Measurements from ENCODE around the gene ZNF837. TPM values are rescaled to one million over a fixed set of nuclear protein-coding genes. Genes with fewer than 3 reads are reported as not detected.
"Not testable (repeated sequence)": the region's sequence is repeated elsewhere in the genome, so short reads cannot be mapped to it uniquely, and the experiment has no call there.

Gene ZNF837
- total RNA-seq, 1 donor from 2014 or later, result 3.6 TPM

- DNase-seq (ENCODE audit: low spot score), result no peak
These were observed 29.3 kb downstream of the ZNF837 start for GRCh38 chr19:58351558-58351878.

GRCh38 chr19:58350871-58351557 is 29.8 kb downstream of the ZNF837 start:
- DNase-seq (ENCODE audit: low spot score), result no peak

DNA sequence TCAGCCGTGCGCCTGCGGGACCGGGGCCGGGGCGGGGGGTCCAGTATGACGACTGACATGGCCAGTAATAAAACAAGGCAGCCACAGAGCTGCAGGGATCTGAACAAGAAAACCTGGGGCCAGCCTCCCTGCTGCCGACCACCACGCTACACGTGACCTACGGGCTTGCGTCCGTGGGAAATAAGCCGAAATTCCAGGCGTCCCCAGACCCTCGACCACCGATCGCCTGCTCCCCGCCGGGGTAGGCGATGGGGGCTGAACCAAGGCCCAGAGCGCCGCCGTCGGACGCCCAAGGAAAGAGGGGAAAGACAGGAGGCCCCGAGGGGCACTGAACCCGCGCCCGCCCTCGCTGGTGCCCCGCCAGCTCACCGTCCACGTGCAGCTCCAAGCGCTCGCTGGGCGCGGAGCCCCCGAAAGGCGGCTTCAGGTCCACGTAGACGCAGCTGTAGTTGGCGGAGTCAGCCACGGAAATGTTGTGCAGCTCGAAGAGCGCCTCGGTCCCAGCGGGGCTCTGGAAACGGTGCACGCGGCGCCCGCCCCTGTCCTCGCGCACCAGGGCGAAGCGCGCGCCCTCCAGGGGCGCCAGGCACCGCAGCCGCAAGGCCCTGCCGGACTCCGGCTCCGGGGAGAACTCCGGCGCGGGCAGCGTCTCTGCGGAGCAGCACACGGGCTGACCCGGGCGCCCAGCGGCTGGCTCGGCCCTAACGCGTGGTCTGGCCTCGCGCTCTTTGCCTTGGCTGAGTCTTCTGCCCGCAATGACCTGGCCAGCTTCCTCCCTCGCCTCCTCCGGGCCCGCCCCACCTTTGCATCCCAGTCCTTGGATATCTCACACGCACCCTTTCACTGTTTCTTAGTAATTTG is 30.6 kb downstream of the ZNF837 start:
- no peak for DNase-seq (ENCODE audit: low spot score)

- no peak for DNase-seq (ENCODE audit: low spot score)
These were observed 31.2 kb downstream of the ZNF837 start for GRCh38 chr19:58349590-58349989.

DNA sequence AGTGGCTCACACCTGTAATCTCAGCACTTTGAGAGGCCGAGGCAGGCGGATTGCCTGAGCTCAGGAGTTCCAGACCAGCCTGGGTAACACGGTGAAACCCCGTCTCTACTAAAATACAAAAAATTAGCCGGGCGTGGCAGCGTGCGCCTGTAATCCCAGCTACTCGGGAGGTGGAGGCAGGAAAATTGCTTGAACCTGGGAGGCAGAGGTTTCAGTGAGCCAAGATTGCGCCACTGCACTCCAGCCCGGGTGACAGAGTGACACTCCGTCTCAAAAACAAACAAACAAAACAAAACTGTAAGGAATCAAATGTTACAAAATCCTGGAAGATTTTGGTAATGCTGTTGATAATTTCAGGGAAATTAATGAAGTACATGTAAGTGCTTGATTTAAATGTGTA is 32.8 kb downstream of the ZNF837 start:
- not testable (repeated sequence) for DNase-seq (ENCODE audit: low spot score)

DNA sequence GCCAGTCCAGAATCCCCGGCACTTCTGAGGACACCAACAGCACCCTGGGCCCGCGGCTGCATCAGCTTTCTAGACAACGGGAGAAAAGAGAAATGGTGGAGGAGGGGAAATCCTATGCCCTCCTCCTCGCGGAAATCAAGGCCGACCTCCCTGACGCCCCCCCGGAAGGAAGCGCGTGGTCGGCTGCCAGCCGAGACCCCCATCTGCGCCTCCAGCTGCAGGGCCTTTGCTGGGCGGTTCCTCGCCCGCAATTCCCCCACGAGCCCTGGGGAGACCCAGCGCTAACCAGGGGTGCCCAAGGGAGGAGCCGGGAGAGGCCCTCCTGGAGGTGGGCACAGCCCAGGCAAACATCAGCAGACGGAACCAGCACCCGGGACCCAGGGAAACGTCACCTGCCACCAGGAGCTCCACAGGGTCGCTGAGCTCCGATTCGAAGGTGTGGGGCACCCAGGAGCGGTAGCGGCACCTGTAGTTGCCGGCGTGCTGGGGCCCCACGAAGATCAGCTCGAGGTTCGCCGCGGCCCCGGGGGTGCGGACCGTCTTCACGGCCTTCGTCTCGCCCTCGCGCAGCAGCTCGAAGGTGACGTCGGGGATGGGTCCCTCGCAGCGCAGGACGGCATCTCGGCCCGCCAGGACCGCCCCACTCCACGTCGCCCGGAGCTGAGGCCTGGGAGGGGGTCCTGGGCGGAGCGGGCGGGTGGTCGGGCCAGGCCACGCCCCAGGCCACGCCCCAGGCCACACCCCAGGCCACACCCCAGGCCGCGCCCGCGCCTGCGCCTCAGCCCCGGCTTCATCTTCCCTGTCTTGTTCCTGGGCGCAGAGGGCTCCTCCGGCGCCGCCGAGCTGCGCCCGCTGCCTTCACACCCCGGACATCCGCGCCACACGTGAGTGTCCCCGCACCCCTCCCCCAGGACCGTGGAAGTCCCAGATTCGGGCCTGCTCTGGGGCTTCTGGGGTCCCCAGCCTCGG is 33.6 kb downstream of the ZNF837 start:
- DNase-seq (ENCODE audit: low spot score), result peak; percentile 72

GRCh38 chr19:58345558-58345957 is 35.3 kb downstream of the ZNF837 start:
- DNase-seq (ENCODE audit: low spot score), result no peak

- DNase-seq (ENCODE audit: low spot score), result no peak
These were observed 41.8 kb downstream of the ZNF837 start for GRCh38 chr19:58338825-58339558.

- DNase-seq (ENCODE audit: low spot score), result no peak
These were observed 42.5 kb downstream of the ZNF837 start for GRCh38 chr19:58338336-58338735.

GRCh38 chr19:58336820-58337219 is 44.0 kb downstream of the ZNF837 start:
- DNase-seq (ENCODE audit: low spot score), result no peak

DNA sequence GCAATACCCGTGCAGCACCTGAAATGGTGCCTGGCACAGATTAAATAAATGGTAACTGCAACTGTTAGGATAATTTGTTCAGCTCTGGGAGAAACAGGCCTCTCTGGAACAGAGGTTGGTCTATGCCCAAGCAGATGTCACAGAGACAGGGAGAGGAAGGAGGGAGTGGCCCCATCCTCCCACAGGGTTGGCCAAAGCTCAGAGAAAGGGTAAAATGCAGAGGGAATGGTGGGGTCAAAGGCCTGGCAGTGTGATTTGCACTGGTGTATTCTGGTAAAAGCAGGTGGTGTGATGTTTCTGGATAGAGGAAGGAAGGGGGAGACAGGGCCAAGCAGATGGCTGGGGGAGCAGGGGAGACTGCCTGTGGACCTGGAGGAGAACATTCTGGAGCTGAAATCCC is 44.6 kb downstream of the ZNF837 start:
- DNase-seq (ENCODE audit: low spot score), result no peak

DNA sequence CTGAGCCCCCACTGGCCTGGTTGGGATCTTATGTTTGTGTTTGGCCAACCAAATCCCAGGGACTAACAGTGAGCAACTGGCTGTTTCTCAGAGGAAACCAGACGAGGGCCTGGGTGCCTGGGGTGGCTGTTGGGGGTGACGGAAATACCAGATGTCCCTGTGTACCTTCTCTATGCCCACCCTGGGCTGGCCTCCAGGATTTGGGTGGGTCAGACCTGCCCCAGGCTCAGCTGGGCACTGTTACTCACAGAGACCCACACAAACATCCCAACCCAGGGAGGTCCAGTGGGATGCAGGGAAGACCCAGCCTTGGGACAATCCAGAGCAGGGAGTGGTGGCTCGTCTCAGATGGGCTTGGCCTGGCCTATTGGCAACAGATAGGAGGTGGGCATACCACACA is 45.2 kb downstream of the ZNF837 start:
- DNase-seq (ENCODE audit: low spot score), result no peak

- no peak for DNase-seq (ENCODE audit: low spot score)
These were observed 46.1 kb downstream of the ZNF837 start for GRCh38 chr19:58334691-58335249.

- DNase-seq (ENCODE audit: low spot score), result no peak
These were observed 48.1 kb downstream of the ZNF837 start for GRCh38 chr19:58332697-58333096.

GRCh38 chr19:58330458-58330857 is 50.4 kb downstream of the ZNF837 start:
- no peak for DNase-seq (ENCODE audit: low spot score)

DNA sequence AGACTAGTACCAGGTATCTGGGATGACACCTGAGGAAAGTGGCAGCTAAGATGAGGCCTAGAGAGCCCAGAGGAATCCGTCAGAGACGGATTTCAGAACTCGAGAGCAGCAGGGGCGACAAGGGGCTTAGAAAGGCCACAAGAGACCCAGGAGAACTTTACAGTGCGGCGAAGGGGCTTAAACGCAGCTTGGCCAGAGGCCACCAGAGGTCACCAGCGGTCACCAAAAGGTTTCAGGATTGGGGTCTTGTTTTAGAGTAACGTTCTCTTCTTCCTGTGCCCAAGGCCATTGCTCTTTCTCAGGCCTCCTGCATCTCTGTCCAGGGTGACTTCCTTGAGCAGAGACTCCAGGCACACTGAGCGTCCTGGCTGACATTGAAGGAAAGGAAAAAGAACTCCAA is 51.8 kb downstream of the ZNF837 start:
- DNase-seq (ENCODE audit: low spot score), result no peak

- peak; percentile 97 for DNase-seq (ENCODE audit: low spot score)
These were observed 53.7 kb downstream of the ZNF837 start, which contains the start of gene ZSCAN22 for GRCh38 chr19:58326914-58327726. ZSCAN22 (plus strand) TSS chr19:58326994; CDS start chr19:58334803, 7,809 bp downstream.

- no peak for DNase-seq (ENCODE audit: low spot score)
These were observed 54.3 kb downstream of the ZNF837 start for GRCh38 chr19:58326501-58326913.

DNA sequence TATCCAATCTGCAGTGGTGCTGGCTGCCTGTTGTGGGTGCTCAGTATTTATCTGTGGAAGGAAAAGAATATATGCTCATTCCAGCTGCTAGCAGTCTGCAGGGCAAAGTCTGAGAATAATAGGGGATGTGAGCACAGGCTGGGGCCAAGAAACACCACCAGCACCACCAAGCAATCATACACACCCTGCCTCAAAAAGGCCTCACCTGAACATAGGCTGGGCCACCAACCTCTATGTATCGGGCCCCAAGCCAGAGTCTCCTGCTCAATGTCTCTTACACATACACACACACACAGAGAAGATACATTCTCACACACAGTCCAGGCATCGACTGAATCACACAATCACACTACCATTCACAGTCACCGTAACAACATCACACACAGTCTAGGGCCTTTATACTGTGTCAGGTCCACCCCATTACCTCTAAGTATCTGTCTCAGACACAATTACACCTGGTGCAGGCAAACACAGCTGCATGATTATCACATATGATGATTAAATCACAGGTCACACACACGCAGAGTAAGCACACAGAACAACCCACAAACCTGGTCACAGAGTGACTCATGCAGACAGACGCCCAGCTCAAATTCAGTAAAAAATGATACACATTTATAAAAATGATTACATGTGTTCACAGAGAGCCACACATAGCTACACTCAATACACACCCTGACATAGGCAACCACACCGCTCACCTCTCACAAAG is 55.4 kb downstream of the ZNF837 start:
- DNase-seq (ENCODE audit: low spot score), result no peak

All from ureter (tissue), 1 donor.